HEK293 (cell line): Measurements from ENCODE around the gene FYCO1.

Experiments
- CTCF ChIA-PET: fragments of 350-600 bp; formaldehyde crosslinking; extraction: SDS; loops from one replicate; lab custom pipeline; 2021; ENCODE audit warnings: antibody characterized with exemption; lab: Yijun Ruan, JAX
- POLR2A ChIA-PET: fragments of 300-600 bp; formaldehyde crosslinking; extraction: SDS; loops from one replicate; lab custom pipeline; 2020; ENCODE audit warnings: antibody characterized with exemption, inconsistent platforms; lab: Yijun Ruan, JAX
- H3K27ac ChIP-seq: fragments of 200-500 bp; sonication (Bioruptor generic); 2 replicates; pipeline ENCODE4 v1.5.1; 2014; ENCODE audit warnings: low read depth, low read length, control low read depth, inconsistent platforms; ENCODE audit errors: extremely low read depth
- H3K36me3 ChIP-seq, 2 experiments: fragments of 200-500 bp in 1 of 2; sonication (Bioruptor generic) in 1 of 2; 1 replicate in 1 of 2; 2 replicates in 1 of 2; pipeline ENCODE4 v1.5.1; 2014 to 2017; ENCODE audit warnings: inconsistent platforms in 2 of 2, low read length in 2 of 2; ENCODE audit not compliant: control insufficient read depth in 2 of 2, insufficient read depth in 1 of 2
- H3K4me1 ChIP-seq: fragments of 200-500 bp; sonication (Bioruptor generic); 2 replicates; pipeline ENCODE4 v1.5.1; 2014; ENCODE audit warnings: mild to moderate bottlenecking, low read length, inconsistent platforms; ENCODE audit not compliant: control insufficient read depth, insufficient read depth
- H3K4me3 ChIP-seq: 2 replicates; pipeline ENCODE4 v1.5.1; 2011; ENCODE audit warnings: low read depth, mild to moderate bottlenecking, control low read depth, low read length, moderate library complexity
- H3K9me3 ChIP-seq: fragments of 200-500 bp; sonication (Bioruptor generic); 2 replicates; pipeline ENCODE4 v1.5.1; 2014; ENCODE audit warnings: low read depth, low read length, inconsistent platforms; ENCODE audit not compliant: control insufficient read depth, insufficient read depth
- GLI2 ChIP-seq: fragments of 450-650 bp; formaldehyde crosslinking; IDR thresholded peaks from 2 replicates; pipeline ENCODE4; 2017; ENCODE audit warnings: missing biosample characterization, missing genetic modification characterization, low read depth, borderline replicate concordance
- KLF8 ChIP-seq: fragments of 450-650 bp; formaldehyde crosslinking; IDR thresholded peaks from 2 replicates; pipeline ENCODE4 v1.5.1; 2016; ENCODE audit warnings: missing biosample characterization, missing genetic modification characterization
- SP3 ChIP-seq: fragments of 450-650 bp; formaldehyde crosslinking; IDR thresholded peaks from 2 replicates; pipeline ENCODE4 v1.5.1; 2016; ENCODE audit warnings: missing biosample characterization, missing genetic modification characterization
- TRIM28 ChIP-seq: IDR thresholded peaks from 2 replicates; pipeline ENCODE4 v1.6.1; 2011; ENCODE audit warnings: low read length, control low read depth, borderline replicate concordance
- ZBTB20 ChIP-seq: fragments of 450-650 bp; formaldehyde crosslinking; IDR thresholded peaks from 2 replicates; pipeline ENCODE4 v1.5.1; 2016; ENCODE audit warnings: missing biosample characterization, missing genetic modification characterization
- ZNF146 ChIP-seq: fragments of 450-650 bp; formaldehyde crosslinking; IDR thresholded peaks from 2 replicates; pipeline ENCODE4 v1.5.1; 2016; ENCODE audit warnings: missing biosample characterization, missing genetic modification characterization
- ZNF292 ChIP-seq: fragments of 450-650 bp; formaldehyde crosslinking; IDR thresholded peaks from 2 replicates; pipeline ENCODE4 v1.5.1; 2016; ENCODE audit warnings: low read depth, missing biosample characterization, missing genetic modification characterization, borderline replicate concordance
- ZNF548 ChIP-seq: fragments of 450-650 bp; formaldehyde crosslinking; IDR thresholded peaks from 2 replicates; pipeline ENCODE4 v1.5.1; 2016; ENCODE audit warnings: missing biosample characterization, missing genetic modification characterization
- ZNF624 ChIP-seq: fragments of 450-650 bp; formaldehyde crosslinking; IDR thresholded peaks from 2 replicates; pipeline ENCODE4 v1.5.1; 2017; ENCODE audit warnings: missing biosample characterization, missing genetic modification characterization
- ZNF670 ChIP-seq: fragments of 450-650 bp; formaldehyde crosslinking; IDR thresholded peaks from 2 replicates; pipeline ENCODE4 v1.5.1; 2016; ENCODE audit warnings: missing biosample characterization, missing genetic modification characterization, low read depth
- ZNF701 ChIP-seq: fragments of 450-650 bp; formaldehyde crosslinking; IDR thresholded peaks from 2 replicates; pipeline ENCODE4 v1.5.1; 2016; ENCODE audit warnings: missing biosample characterization, missing genetic modification characterization
- TF ChIP-seq, protein P1 (sequence below): fragments of 450-650 bp; formaldehyde crosslinking; IDR thresholded peaks from 2 replicates; pipeline ENCODE4 v1.5.1; 2016; ENCODE audit warnings: missing biosample characterization, missing genetic modification characterization
- TF ChIP-seq, protein P2 (sequence below): fragments of 450-650 bp; formaldehyde crosslinking; IDR thresholded peaks from 2 replicates; pipeline ENCODE4 v1.5.1; 2016; ENCODE audit warnings: missing biosample characterization, missing genetic modification characterization
- TF ChIP-seq, protein P3 (sequence below): fragments of 450-650 bp; formaldehyde crosslinking; IDR thresholded peaks from 2 replicates; pipeline ENCODE4 v1.5.1; 2016; ENCODE audit warnings: missing biosample characterization, missing genetic modification characterization
- TF ChIP-seq, protein P4 (sequence below): fragments of 450-650 bp; formaldehyde crosslinking; IDR thresholded peaks from 2 replicates; pipeline ENCODE4 v1.5.1; 2016; ENCODE audit warnings: missing biosample characterization, missing genetic modification characterization
- TF ChIP-seq, protein P5 (sequence below): fragments of 450-650 bp; formaldehyde crosslinking; IDR thresholded peaks from 2 replicates; pipeline ENCODE4 v1.5.1; 2016; ENCODE audit warnings: missing biosample characterization, missing genetic modification characterization
- TF ChIP-seq, protein P6 (sequence below): fragments of 450-650 bp; formaldehyde crosslinking; IDR thresholded peaks from 2 replicates; pipeline ENCODE4 v1.5.1; 2016; ENCODE audit warnings: missing biosample characterization, missing genetic modification characterization

FYCO1 gene

DNA sequence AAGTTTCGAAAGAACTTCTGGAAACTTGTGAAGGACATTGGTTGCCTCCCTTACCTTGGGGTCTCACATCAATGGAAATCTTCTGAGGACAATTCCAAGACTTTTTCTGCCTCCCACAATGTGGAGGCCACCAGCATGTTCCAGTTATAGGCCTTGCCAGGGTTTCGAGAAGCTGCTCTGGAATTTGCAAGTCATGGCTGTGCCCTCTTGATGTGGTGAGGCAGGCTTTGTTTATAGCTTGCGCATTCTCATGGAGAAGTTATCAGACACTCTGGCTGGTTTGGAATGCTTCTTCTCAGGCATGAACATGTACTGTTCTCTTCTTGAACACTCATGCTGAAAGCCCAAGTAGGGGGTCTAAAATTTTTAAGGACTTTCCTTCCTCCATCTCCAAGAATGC lies 48.3 kb downstream of the FYCO1 start (continued):
- TF ChIP-seq, protein P1, sequence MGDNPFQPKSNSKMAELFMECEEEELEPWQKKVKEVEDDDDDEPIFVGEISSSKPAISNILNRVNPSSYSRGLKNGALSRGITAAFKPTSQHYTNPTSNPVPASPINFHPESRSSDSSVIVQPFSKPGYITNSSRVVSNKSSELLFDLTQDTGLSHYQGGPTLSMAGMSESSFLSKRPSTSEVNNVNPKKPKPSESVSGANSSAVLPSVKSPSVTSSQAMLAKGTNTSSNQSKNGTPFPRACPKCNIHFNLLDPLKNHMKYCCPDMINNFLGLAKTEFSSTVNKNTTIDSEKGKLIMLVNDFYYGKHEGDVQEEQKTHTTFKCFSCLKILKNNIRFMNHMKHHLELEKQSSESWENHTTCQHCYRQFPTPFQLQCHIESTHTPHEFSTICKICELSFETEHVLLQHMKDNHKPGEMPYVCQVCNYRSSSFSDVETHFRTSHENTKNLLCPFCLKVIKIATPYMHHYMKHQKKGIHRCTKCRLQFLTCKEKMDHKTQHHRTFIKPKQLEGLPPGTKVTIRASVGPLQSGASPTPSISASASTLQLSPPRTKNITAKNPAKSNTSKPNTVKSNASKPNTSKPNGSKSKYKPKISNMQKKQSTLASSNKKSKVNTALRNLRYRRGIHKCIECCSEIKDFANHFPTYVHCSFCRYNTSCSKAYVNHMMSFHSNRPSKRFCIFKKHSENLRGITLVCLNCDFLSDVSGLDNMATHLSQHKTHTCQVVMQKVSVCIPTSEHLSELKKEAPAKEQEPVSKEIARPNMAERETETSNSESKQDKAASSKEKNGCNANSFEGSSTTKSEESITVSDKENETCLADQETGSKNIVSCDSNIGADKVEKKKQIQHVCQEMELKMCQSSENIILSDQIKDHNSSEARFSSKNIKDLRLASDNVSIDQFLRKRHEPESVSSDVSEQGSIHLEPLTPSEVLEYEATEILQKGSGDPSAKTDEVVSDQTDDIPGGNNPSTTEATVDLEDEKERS (tag by site-specific recombination) = no peak
- TF ChIP-seq, protein P2, sequence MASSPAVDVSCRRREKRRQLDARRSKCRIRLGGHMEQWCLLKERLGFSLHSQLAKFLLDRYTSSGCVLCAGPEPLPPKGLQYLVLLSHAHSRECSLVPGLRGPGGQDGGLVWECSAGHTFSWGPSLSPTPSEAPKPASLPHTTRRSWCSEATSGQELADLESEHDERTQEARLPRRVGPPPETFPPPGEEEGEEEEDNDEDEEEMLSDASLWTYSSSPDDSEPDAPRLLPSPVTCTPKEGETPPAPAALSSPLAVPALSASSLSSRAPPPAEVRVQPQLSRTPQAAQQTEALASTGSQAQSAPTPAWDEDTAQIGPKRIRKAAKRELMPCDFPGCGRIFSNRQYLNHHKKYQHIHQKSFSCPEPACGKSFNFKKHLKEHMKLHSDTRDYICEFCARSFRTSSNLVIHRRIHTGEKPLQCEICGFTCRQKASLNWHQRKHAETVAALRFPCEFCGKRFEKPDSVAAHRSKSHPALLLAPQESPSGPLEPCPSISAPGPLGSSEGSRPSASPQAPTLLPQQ (tag by site-specific recombination) = no peak

DNA sequence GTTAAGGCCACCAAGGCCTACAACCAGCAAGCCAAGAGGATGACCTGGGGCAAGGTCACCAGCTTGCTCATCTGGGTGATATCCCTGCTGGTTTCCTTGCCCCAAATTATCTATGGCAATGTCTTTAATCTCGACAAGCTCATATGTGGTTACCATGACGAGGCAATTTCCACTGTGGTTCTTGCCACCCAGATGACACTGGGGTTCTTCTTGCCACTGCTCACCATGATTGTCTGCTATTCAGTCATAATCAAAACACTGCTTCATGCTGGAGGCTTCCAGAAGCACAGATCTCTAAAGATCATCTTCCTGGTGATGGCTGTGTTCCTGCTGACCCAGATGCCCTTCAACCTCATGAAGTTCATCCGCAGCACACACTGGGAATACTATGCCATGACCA lies 48.7 kb downstream of the FYCO1 start:
- H3K27ac ChIP-seq = no peak overlapping the region
- POLR2A ChIA-PET = no interaction called here
- H3K9me3 ChIP-seq = no peaks in the 10 kb centered on the region
- no peak overlapping the region for H3K4me3 ChIP-seq
- H3K36me3 ChIP-seq = peaks cover 0 to 88% of the 10 kb centered on the region in 2 experiments; a peak in 1 of 3 replicates
- CTCF ChIA-PET = interaction anchor here (0.6 to 0.9 kb wide), 3 partner anchors 8 to 132 kb away, joined by 3 read pairs; no protein-coding TSS in a partner anchor
- H3K4me1 ChIP-seq = no peaks in the 10 kb centered on the region
- no peak for TF ChIP-seq ZNF701 (tag by site-specific recombination)

DNA sequence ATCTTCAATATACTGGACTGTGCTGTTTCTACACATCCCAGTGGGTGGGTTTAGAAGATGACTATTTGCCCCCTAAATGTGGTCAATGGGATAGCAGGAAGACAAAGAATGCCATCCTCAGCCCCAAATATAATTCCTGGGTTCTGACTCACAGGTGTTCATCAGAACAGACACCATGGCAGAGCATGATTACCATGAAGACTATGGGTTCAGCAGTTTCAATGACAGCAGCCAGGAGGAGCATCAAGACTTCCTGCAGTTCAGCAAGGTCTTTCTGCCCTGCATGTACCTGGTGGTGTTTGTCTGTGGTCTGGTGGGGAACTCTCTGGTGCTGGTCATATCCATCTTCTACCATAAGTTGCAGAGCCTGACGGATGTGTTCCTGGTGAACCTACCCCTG lies 49.3 kb downstream of the FYCO1 start:
- no peak overlapping the region for H3K4me3 ChIP-seq
- H3K9me3 ChIP-seq = no peaks in the 10 kb centered on the region
- H3K4me1 ChIP-seq = no peaks in the 10 kb centered on the region
- TF ChIP-seq, protein P3, sequence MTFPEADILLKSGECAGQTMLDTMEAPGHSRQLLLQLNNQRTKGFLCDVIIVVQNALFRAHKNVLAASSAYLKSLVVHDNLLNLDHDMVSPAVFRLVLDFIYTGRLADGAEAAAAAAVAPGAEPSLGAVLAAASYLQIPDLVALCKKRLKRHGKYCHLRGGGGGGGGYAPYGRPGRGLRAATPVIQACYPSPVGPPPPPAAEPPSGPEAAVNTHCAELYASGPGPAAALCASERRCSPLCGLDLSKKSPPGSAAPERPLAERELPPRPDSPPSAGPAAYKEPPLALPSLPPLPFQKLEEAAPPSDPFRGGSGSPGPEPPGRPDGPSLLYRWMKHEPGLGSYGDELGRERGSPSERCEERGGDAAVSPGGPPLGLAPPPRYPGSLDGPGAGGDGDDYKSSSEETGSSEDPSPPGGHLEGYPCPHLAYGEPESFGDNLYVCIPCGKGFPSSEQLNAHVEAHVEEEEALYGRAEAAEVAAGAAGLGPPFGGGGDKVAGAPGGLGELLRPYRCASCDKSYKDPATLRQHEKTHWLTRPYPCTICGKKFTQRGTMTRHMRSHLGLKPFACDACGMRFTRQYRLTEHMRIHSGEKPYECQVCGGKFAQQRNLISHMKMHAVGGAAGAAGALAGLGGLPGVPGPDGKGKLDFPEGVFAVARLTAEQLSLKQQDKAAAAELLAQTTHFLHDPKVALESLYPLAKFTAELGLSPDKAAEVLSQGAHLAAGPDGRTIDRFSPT = no peak
- no peak for TF ChIP-seq KLF8
- TF ChIP-seq ZNF624 (tag by site-specific recombination) = no peak
- TF ChIP-seq ZNF292 = no peak
- no peak for TF ChIP-seq GLI2
- no peak for TF ChIP-seq ZNF548
- TF ChIP-seq, protein P4, sequence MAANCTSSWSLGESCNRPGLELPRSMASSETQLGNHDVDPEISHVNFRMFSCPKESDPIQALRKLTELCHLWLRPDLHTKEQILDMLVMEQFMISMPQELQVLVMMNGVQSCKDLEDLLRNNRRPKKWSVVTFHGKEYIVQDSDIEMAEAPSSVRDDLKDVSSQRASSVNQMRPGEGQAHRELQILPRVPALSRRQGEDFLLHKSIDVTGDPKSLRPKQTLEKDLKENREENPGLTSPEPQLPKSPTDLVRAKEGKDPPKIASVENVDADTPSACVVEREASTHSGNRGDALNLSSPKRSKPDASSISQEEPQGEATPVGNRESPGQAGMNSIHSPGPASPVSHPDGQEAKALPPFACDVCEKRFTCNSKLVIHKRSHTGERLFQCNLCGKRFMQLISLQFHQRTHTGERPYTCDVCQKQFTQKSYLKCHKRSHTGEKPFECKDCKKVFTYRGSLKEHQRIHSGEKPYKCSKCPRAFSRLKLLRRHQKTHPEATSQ (tag by site-specific recombination) = no peak
- TF ChIP-seq, protein P5, sequence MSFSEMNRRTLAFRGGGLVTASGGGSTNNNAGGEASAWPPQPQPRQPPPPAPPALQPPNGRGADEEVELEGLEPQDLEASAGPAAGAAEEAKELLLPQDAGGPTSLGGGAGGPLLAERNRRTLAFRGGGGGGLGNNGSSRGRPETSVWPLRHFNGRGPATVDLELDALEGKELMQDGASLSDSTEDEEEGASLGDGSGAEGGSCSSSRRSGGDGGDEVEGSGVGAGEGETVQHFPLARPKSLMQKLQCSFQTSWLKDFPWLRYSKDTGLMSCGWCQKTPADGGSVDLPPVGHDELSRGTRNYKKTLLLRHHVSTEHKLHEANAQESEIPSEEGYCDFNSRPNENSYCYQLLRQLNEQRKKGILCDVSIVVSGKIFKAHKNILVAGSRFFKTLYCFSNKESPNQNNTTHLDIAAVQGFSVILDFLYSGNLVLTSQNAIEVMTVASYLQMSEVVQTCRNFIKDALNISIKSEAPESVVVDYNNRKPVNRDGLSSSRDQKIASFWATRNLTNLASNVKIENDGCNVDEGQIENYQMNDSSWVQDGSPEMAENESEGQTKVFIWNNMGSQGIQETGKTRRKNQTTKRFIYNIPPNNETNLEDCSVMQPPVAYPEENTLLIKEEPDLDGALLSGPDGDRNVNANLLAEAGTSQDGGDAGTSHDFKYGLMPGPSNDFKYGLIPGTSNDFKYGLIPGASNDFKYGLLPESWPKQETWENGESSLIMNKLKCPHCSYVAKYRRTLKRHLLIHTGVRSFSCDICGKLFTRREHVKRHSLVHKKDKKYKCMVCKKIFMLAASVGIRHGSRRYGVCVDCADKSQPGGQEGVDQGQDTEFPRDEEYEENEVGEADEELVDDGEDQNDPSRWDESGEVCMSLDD (tag by site-specific recombination) = no peak
- TF ChIP-seq ZNF146 = no peak
- TF ChIP-seq ZNF670 = no peak
- no peak for TF ChIP-seq SP3
- TF ChIP-seq TRIM28 = no peak
- TF ChIP-seq, protein P6, sequence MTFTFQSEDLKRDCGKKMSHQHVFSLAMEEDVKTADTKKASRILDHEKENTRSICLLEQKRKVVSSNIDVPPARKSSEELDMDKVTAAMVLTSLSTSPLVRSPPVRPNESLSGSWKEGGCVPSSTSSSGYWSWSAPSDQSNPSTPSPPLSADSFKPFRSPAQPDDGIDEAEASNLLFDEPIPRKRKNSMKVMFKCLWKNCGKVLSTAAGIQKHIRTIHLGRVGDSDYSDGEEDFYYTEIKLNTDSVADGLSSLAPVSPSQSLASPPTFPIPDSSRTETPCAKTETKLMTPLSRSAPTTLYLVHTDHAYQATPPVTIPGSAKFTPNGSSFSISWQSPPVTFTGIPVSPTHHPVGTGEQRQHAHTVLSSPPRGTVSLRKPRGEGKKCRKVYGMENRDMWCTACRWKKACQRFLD = no peak
- TF ChIP-seq ZBTB20 (tag by site-specific recombination) = no peak
- ChIA-PET POLR2A (no interaction called here), CTCF (no interaction called here)
- no peak overlapping the region for H3K27ac ChIP-seq
- H3K36me3 ChIP-seq = peaks cover 0 to 86% of the 10 kb centered on the region in 2 experiments; a peak in 1 of 3 replicates
